ENCODE measurements around the gene BABAM1. TPM values are rescaled to one million over a fixed set of nuclear protein-coding genes. Genes with fewer than 3 reads are reported as not detected.
A peak's percentile ranks its signal among the peaks of the same experiment; 100 is the strongest.

The BABAM1 gene
- total and polyA plus RNA-seq, 9 donors = 37.4 to 99.1 (median 57.9) TPM

GRCh38 chr19:17234911-17235299 lies 32.3 kb upstream of the BABAM1 start:
- peak in 4 of 5 donors; percentile 58 to 82 (median 76) for DNase-seq
- intact Hi-C loops (cut with DNase I) = no loop called here
- no peak for TF ChIP-seq POLR2A (IDR thresholded peaks at IDR 0.05)
- no peak for TF ChIP-seq EP300 (IDR thresholded peaks at IDR 0.05)
- TF ChIP-seq CTCF (IDR thresholded peaks at IDR 0.05) = no peak
- Histone ChIP-seq H3K9me3 (no peaks in the 10 kb centered on the region), H3K36me3 (no peaks in the 10 kb centered on the region), H3K27me3 (no peaks in the 10 kb centered on the region), H3K4me3 (peak overlapping the region; percentile 21), H3K4me1 (ENCODE audit: insufficient read depth) (peaks cover 4% of the 10 kb centered on the region), H3K27ac (peak overlapping the region; percentile 63 to 74)
- 18 to 24% (median 19%) methylated on average over 11 of the region's 11 CpGs for WGBS, 3 donors

GRCh38 chr19:17235300-17235970 lies 31.8 kb upstream of the BABAM1 start:
- Histone ChIP-seq H3K36me3 (no peaks in the 10 kb centered on the region), H3K4me3 (peak overlapping the region; percentile 21), H3K27ac (peak overlapping the region; percentile 63 to 74), H3K4me1 (ENCODE audit: insufficient read depth) (peaks cover 4% of the 10 kb centered on the region), H3K27me3 (no peaks in the 10 kb centered on the region), H3K9me3 (no peaks in the 10 kb centered on the region)
- TF ChIP-seq CTCF (IDR thresholded peaks at IDR 0.05) (peak in 2 of 3 donors; percentile 57 to 63), EP300 (IDR thresholded peaks at IDR 0.05) (no peak)
- WGBS, 3 donors = 2 to 9% (median 3%) methylated on average over 9 to 80 of the region's 80 CpGs
- DNase-seq = peak; percentile 71 to 84 (median 77)
- intact Hi-C loops (cut with DNase I) = no loop called here

GRCh38 chr19:17235971-17236777 lies 31.1 kb upstream of the BABAM1 start:
- Histone ChIP-seq H3K27ac (peak overlapping the region; percentile 63 to 74), H3K27me3 (no peaks in the 10 kb centered on the region), H3K36me3 (no peaks in the 10 kb centered on the region), H3K4me1 (ENCODE audit: insufficient read depth) (peaks cover 4% of the 10 kb centered on the region), H3K9me3 (no peaks in the 10 kb centered on the region), H3K4me3 (peak overlapping the region; percentile 21)
- no peak for TF ChIP-seq POLR2A (IDR thresholded peaks at IDR 0.05)
- no peak for TF ChIP-seq CTCF (IDR thresholded peaks at IDR 0.05)
- no peak for TF ChIP-seq EP300 (IDR thresholded peaks at IDR 0.05)
- intact Hi-C loops (cut with DNase I) = no loop called here
- WGBS, 3 donors = 8 to 13% (median 13%) methylated on average over 5 to 23 of the region's 27 CpGs
- DNase-seq = peak in 1 of 5 donors; percentile 46

- no peak overlapping the region for H3K4me3 ChIP-seq
- peak in 2 of 5 donors; percentile 53 to 64 for DNase-seq
- peaks cover 4% of the 10 kb centered on the region for H3K4me1 ChIP-seq (ENCODE audit: insufficient read depth)
- intact Hi-C loops (cut with DNase I) = no loop called here
- H3K27ac ChIP-seq = peak overlapping the region in 1 of 2 donors; percentile 14
- H3K9me3 ChIP-seq = no peaks in the 10 kb centered on the region
- no peaks in the 10 kb centered on the region for H3K36me3 ChIP-seq
- no peaks in the 10 kb centered on the region for H3K27me3 ChIP-seq
- TF ChIP-seq CTCF (IDR thresholded peaks at IDR 0.05) (no peak), POLR2A (IDR thresholded peaks at IDR 0.05) (no peak), EP300 (IDR thresholded peaks at IDR 0.05) (no peak)
- WGBS, 3 donors = 85 to 87% (median 85%) methylated on average over 17 to 18 of the region's 18 CpGs
Measured at GRCh38 chr19:17236811-17237543, 30.3 kb upstream of the BABAM1 start.

Data from ovary (tissue), 9 donors.